K562 (cell line): ENCODE measurements around the gene IDUA. TPM values are rescaled to one million over a fixed set of nuclear protein-coding genes. Genes with fewer than 3 reads are reported as not detected.

Experiments
- EGR1 ChIP-seq: fragments of 450-650 bp; conservative IDR thresholded peaks from 2 replicates; pipeline ENCODE4 v1.6.1; 2017; ENCODE audit warnings: mild to moderate bottlenecking
- ETS2 ChIP-seq: IDR thresholded peaks from 2 replicates; pipeline ENCODE4 v1.6.1; 2016; ENCODE audit warnings: borderline replicate concordance, missing genetic modification characterization, mild to moderate bottlenecking, moderate library complexity, missing compliant biosample characterization; ENCODE audit not compliant: poor library complexity, severe bottlenecking
- ETV1 ChIP-seq: fragments of 450-650 bp; conservative IDR thresholded peaks from 2 replicates; pipeline ENCODE4 v1.6.1; 2016; ENCODE audit warnings: missing genetic modification characterization, control low read depth, low read depth, missing compliant biosample characterization
- MAFF ChIP-seq: IDR thresholded peaks from 2 replicates; pipeline ENCODE4 v1.6.1; 2012; ENCODE audit warnings: low read length, improper control_type of control experiment
- MXI1 ChIP-seq: IDR thresholded peaks from 2 replicates; pipeline ENCODE4 v1.6.1; 2011; ENCODE audit warnings: low read depth, mild to moderate bottlenecking, improper control_type of control experiment, low read length
- NFE2L1 ChIP-seq: fragments of 450-650 bp; IDR thresholded peaks from 2 replicates; pipeline ENCODE4 v1.6.1; 2016; ENCODE audit warnings: missing genetic modification characterization, low read depth, mild to moderate bottlenecking, missing compliant biosample characterization, moderate library complexity, borderline replicate concordance
- NFYB ChIP-seq: IDR thresholded peaks from 2 replicates; pipeline ENCODE4 v1.6.1; 2011; ENCODE audit warnings: mild to moderate bottlenecking, moderate library complexity; ENCODE audit not compliant: insufficient read length; ENCODE audit errors: extremely low read depth
- SMARCA5 ChIP-seq: fragments of 450-650 bp; IDR thresholded peaks from 2 replicates; pipeline ENCODE4 v1.6.1; 2016
- TCFL5 ChIP-seq: fragments of 250-450 bp; sonication (Bioruptor Pico); conservative IDR thresholded peaks from 2 replicates; pipeline ENCODE4 v1.6.1; 2021; ENCODE audit warnings: mild to moderate bottlenecking, moderate library complexity, matching md5 sums
- XRCC4 ChIP-seq: IDR thresholded peaks from one replicate; pipeline ENCODE4 v1.6.1; 2011; ENCODE audit not compliant: insufficient read depth, insufficient read length; ENCODE audit errors: extremely low read depth
- ZNF12 ChIP-seq: sonication (generic); formaldehyde crosslinking; IDR thresholded peaks from 2 replicates; pipeline ENCODE4 v1.4.0; 2020; ENCODE audit warnings: mild to moderate bottlenecking, missing genetic modification reagents
- ZNF24 ChIP-seq: fragments of 450-650 bp; IDR thresholded peaks from 2 replicates; pipeline ENCODE4 v1.6.1; 2016
- ZNF311 ChIP-seq: fragments of 250-450 bp; sonication (Bioruptor Pico); IDR thresholded peaks from 2 replicates; pipeline ENCODE4 v1.4.0; 2020; ENCODE audit warnings: mild to moderate bottlenecking, moderate library complexity
- ZNF584 ChIP-seq: fragments of 200-800 bp; sonication (Bioruptor generic); IDR thresholded peaks from 2 replicates; pipeline ENCODE4 v1.6.1; 2016; ENCODE audit warnings: low read depth, mild to moderate bottlenecking, missing genetic modification characterization, missing compliant biosample characterization
- ZNF76 ChIP-seq: fragments of 250-450 bp; sonication (Bioruptor Pico); IDR thresholded peaks from 2 replicates; pipeline ENCODE4 v1.4.0; 2020; ENCODE audit warnings: mild to moderate bottlenecking, moderate library complexity, borderline replicate concordance
- polyA plus RNA-seq, 8 experiments: library from polyadenylated mRNA; depleted of rRNA in 4 of 8; stranded (reverse) in 5 of 8; unstranded in 3 of 8; fragments of >200 nt; fragmentation: Nextera tagmentation in 2 of 8; fragmentation: Illumina TruSeq in 1 of 8; extraction: Ambion mirVana in 2 of 8; extraction: Trizol in 1 of 8; gene quantifications; 2 replicates each; pipeline versions ENCODE4 v1.2.1 to v1.2.3, GENCODE V29; 2011 to 2014; ENCODE audit warnings: inconsistent platforms in 1 of 8, missing spikeins in 1 of 8
- total RNA-seq, 7 experiments: library from RNA; depleted of rRNA in 6 of 7; stranded (reverse); fragments of >200 nt in 6 of 7; fragmentation: Illumina TruSeq in 2 of 7; extraction: Trizol in 2 of 7; gene quantifications; 2 replicates each; pipeline versions ENCODE4 v1.2.1 to v1.2.3, GENCODE V29; 2011 to 2021; ENCODE audit warnings: low replicate concordance in 1 of 7
- TF ChIP-seq, protein P1 (sequence below): sonication (generic); formaldehyde crosslinking; IDR thresholded peaks from 2 replicates; pipeline ENCODE4 v1.8.0; 2022; ENCODE audit warnings: mild to moderate bottlenecking, low read depth, missing genetic modification reagents
- TF ChIP-seq, protein P2 (sequence below): fragments of 450-650 bp; formaldehyde crosslinking; IDR thresholded peaks from 2 replicates; pipeline ENCODE4 v1.4.0; 2020; ENCODE audit warnings: mild to moderate bottlenecking, moderate library complexity
- TF ChIP-seq, protein P3 (sequence below): fragments of 250-450 bp; sonication (Bioruptor Pico); IDR thresholded peaks from 2 replicates; pipeline ENCODE4 v1.5.0; 2022; ENCODE audit warnings: mild to moderate bottlenecking
- TF ChIP-seq, protein P4 (sequence below), 2 experiments: fragments of 450-650 bp; IDR thresholded peaks; 2 replicates each; pipeline ENCODE4 v1.6.1; 2018; ENCODE audit warnings: mild to moderate bottlenecking in 2 of 2, low read depth in 1 of 2; ENCODE audit not compliant: partially characterized antibody in 2 of 2

The IDUA gene
- total and polyA plus RNA-seq, 9 of the 15 experiments (the other 6 are each of a cell fraction or from before 2014, with no cell fraction given) = 0.04 to 16.1 (median 1.2) TPM

DNA sequence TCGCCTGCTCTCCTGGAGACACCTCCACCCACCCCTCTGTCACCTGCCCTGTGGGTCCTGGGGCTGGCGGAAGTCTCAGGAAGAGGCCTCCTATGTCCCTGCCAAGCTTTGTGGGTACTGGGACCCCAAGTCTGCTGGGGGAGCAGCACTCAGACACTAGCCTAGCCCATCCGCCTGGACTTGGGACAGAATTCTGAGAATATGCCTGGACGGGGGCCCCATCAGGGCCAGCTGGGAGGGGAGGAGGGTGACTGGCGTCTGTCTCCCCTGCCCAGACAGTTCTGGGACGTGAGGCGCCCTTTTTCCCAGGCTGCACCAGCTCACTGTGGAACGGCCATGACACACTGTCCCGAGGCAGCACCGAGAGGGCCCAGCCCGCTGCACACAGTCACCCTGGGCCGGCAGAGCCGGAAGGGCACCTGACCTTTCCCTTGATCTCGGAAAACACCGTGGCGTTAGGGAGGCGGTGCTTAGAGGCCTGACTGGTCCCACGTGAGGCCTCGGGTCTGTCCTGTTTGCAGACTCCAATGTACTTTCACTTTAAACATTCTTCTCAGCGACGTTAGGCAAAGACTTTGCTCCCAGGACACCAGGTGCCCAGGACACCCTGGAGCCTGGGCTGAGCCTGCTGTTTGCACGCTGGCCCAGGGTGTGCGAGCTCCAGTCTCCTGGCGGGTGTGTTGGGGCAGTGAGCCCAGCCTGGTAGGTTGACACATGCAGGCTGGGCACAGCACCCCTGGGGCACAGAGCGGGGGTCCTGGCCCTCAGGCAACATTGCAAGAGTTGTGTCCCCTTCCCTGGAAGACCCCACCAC, 5.7 kb downstream of the IDUA start (continued):
- TF ChIP-seq ETV1 (tag) = peak; percentile 88
- no peak for TF ChIP-seq SMARCA5
- TF ChIP-seq ZNF76 = no peak
- TF ChIP-seq, protein P1, sequence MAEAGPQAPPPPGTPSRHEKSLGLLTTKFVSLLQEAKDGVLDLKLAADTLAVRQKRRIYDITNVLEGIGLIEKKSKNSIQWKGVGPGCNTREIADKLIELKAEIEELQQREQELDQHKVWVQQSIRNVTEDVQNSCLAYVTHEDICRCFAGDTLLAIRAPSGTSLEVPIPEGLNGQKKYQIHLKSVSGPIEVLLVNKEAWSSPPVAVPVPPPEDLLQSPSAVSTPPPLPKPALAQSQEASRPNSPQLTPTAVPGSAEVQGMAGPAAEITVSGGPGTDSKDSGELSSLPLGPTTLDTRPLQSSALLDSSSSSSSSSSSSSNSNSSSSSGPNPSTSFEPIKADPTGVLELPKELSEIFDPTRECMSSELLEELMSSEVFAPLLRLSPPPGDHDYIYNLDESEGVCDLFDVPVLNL (CRISPR knock-in tag) = no peak
- no peak for TF ChIP-seq ZNF12 (CRISPR knock-in tag)
- peak; percentile 54; the same call in 1 of the 2 replicates for TF ChIP-seq MXI1
- no peak for TF ChIP-seq MAFF
- TF ChIP-seq, protein P2, sequence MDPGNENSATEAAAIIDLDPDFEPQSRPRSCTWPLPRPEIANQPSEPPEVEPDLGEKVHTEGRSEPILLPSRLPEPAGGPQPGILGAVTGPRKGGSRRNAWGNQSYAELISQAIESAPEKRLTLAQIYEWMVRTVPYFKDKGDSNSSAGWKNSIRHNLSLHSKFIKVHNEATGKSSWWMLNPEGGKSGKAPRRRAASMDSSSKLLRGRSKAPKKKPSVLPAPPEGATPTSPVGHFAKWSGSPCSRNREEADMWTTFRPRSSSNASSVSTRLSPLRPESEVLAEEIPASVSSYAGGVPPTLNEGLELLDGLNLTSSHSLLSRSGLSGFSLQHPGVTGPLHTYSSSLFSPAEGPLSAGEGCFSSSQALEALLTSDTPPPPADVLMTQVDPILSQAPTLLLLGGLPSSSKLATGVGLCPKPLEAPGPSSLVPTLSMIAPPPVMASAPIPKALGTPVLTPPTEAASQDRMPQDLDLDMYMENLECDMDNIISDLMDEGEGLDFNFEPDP (CRISPR knock-in tag) = no peak
- TF ChIP-seq, protein P3, sequence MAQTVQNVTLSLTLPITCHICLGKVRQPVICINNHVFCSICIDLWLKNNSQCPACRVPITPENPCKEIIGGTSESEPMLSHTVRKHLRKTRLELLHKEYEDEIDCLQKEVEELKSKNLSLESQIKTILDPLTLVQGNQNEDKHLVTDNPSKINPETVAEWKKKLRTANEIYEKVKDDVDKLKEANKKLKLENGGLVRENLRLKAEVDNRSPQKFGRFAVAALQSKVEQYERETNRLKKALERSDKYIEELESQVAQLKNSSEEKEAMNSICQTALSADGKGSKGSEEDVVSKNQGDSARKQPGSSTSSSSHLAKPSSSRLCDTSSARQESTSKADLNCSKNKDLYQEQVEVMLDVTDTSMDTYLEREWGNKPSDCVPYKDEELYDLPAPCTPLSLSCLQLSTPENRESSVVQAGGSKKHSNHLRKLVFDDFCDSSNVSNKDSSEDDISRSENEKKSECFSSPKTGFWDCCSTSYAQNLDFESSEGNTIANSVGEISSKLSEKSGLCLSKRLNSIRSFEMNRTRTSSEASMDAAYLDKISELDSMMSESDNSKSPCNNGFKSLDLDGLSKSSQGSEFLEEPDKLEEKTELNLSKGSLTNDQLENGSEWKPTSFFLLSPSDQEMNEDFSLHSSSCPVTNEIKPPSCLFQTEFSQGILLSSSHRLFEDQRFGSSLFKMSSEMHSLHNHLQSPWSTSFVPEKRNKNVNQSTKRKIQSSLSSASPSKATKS (CRISPR knock-in tag) = no peak
- TF ChIP-seq ZNF584 (CRISPR knock-in tag) = 0 out of 2 replicates have a peak, but pooled peaks have one; percentile 30
- no peak for TF ChIP-seq EGR1
- TF ChIP-seq XRCC4 = no peak
- no peak for TF ChIP-seq NFYB
- no peak for TF ChIP-seq TCFL5 (CRISPR knock-in tag)
- no peak for TF ChIP-seq ZNF24
- TF ChIP-seq, protein P4, sequence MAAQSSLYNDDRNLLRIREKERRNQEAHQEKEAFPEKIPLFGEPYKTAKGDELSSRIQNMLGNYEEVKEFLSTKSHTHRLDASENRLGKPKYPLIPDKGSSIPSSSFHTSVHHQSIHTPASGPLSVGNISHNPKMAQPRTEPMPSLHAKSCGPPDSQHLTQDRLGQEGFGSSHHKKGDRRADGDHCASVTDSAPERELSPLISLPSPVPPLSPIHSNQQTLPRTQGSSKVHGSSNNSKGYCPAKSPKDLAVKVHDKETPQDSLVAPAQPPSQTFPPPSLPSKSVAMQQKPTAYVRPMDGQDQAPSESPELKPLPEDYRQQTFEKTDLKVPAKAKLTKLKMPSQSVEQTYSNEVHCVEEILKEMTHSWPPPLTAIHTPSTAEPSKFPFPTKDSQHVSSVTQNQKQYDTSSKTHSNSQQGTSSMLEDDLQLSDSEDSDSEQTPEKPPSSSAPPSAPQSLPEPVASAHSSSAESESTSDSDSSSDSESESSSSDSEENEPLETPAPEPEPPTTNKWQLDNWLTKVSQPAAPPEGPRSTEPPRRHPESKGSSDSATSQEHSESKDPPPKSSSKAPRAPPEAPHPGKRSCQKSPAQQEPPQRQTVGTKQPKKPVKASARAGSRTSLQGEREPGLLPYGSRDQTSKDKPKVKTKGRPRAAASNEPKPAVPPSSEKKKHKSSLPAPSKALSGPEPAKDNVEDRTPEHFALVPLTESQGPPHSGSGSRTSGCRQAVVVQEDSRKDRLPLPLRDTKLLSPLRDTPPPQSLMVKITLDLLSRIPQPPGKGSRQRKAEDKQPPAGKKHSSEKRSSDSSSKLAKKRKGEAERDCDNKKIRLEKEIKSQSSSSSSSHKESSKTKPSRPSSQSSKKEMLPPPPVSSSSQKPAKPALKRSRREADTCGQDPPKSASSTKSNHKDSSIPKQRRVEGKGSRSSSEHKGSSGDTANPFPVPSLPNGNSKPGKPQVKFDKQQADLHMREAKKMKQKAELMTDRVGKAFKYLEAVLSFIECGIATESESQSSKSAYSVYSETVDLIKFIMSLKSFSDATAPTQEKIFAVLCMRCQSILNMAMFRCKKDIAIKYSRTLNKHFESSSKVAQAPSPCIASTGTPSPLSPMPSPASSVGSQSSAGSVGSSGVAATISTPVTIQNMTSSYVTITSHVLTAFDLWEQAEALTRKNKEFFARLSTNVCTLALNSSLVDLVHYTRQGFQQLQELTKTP (IDR thresholded peaks at IDR 0.05; ENCODE audit: low read depth in 1 of 2, partially characterized antibody in 2 of 2) = peak in 1 of 2 experiments; percentile 28
- TF ChIP-seq ETS2 = no peak
- TF ChIP-seq ZNF311 (CRISPR knock-in tag) = no peak
- no peak for TF ChIP-seq NFE2L1
